WI38 (cell line): ENCODE results near the gene PRPS2.

Source experiments
- H3K4me3 ChIP-seq: 2 replicates; pipeline ENCODE4 v1.5.1; 2011; ENCODE audit warnings: low read depth, mild to moderate bottlenecking, control low read depth, low read length
- CTCF ChIP-seq: IDR thresholded peaks from 2 replicates; pipeline ENCODE4 v1.5.1; 2012; ENCODE audit warnings: low read depth, mild to moderate bottlenecking, control low read depth, low read length

Gene PRPS2

DNA sequence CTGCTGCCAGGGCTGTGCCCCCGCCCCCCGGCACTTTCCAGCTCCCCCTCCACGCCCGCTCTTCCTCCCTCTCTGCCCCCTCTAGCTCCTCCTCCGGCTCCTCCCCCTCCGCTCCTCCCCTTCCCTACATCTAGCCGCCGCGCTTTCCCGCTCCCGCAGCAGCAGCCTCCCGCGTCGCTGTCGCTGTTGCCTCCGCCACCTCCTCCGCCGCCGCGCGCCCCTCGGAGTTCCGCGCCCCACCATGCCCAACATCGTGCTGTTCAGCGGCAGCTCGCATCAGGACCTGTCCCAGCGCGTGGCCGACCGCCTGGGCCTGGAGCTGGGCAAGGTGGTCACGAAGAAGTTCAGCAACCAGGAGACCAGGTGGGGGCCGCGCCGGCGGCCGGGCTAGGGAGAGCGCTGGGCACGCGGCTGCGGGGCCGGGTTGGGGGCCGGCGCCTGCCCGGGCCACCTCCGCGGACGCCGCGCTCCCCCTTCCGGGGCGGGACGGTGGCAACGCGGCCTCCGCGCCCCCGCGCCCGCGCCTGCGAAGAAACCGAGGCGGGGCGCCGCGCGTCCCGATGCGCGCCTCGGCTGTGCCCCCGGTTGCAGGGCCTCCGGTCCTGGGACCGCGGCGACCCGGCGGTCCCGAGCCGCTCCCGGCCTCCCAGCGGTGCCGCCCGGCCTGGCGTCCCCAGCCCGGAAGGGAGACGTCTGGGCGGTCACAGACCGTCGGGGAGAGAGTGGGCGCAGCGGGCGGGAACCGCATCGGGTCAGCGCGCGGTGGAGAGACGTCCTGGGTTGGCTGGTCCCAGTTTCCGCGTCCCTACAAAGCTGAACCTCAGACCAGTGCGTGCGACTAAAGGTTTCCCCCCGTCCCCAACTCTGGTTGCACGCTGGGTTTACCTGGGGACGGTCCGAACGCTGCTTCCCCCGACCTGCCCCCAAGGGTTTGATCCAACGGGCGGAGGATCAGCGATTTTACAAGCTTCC lies at the start of gene PRPS2:
Gene PRPS2, plus strand, starts transcription at position 156 of the 972 bp plus-strand sequence. Its CDS starts 86 bp downstream, at position 242.
- no peak for TF ChIP-seq CTCF
- H3K4me3 ChIP-seq: peak within 1 kb of the TSS; percentile 62

- no peak overlapping the region for H3K4me3 ChIP-seq
- no peak for TF ChIP-seq CTCF
These were observed 49.8 kb upstream of the PRPS2 start for GRCh38 chrX:12741416-12741815.

GRCh38 chrX:12747433-12747832 lies 43.8 kb upstream of the PRPS2 start:
- no peak for TF ChIP-seq CTCF

DNA sequence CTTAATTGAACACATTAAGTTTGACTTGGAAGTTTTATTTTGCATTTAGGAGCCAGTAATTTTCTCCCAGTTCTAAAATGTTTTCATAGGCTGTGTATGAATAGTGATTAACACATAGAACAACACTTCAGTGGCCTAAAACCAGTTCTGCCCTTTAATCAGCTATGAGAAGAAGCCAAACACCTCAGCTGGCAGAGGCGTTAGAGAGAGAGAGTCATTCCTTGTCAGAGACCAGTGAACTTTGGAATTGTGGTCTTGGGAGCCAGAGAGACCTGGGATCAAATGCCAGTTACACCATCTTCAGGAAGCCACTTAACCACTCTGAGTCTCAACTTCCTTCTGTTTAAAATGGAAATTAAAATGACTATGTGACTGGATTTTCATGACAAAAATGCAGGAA lies 39.3 kb upstream of the PRPS2 start:
- no peak for TF ChIP-seq CTCF
- no peak overlapping the region for H3K4me3 ChIP-seq

More at GRCh38 chrX:12747433-12747832, 43.8 kb upstream of the PRPS2 start:
- H3K4me3 ChIP-seq: no peak overlapping the region

DNA sequence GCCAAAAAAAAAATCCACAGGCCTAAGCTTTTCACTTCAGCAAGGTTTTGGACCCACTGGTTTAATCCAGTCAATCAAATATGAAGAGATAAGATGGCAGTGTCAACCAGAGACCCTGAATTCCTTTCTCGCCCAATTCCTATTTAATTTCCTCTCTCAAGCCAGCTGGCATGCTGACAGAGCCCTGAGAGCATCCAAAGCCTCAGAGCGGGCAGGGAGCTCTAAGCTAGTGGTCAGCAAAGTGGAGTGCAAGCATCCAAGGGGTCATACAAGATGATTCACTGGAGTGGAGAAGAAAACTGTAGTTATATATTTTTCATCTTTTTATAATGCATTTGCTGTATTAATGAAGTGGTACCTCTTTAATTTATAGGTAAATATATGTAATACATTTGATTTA lies 37.8 kb upstream of the PRPS2 start:
- H3K4me3 ChIP-seq: no peak overlapping the region
- TF ChIP-seq CTCF: no peak

DNA sequence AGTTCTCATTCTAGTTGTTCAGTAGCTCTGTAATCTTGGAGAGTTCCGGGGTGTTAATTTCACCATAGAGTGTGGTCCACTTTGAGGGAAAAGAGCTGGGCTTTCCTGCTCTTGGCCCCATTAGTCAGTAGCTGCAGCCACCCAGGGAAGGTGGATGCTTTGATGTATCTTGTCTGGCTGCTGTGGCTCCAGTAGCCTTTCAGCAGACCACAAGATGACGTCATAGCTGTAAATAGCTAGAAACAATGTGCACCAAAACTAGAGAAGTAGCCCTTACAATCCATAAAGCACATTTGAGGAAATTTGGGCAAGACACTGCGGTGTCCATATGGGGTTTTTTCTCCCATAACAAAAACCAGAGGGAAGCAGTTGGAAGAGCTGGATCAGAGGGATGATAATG lies 32.9 kb upstream of the PRPS2 start:
- TF ChIP-seq CTCF: no peak
- H3K4me3 ChIP-seq: no peak overlapping the region

DNA sequence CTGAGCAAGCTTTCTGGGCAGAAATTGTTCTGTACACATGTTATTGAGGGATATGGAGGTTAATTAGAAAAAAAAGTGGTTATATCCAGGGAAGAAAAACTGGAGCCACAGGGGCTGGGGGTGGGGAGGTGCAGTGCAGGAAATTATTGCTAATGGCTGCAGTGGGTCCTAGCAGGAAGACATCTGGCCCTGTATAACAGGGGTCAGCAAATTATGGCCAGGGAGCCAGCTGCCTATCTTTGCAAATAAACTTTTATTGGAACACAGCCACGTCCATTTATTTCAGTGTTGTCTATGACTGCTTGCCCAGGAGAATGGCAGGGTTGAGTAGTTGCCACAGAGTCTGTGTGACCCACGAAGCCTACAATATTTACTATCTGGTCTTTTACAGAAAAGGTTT lies 23.4 kb upstream of the PRPS2 start:
- H3K4me3 ChIP-seq: no peak overlapping the region
- no peak for TF ChIP-seq CTCF
